ENCODE data around the gene CYP2A13.
"Not testable (repeated sequence)": the region's sequence is repeated elsewhere in the genome, so short reads cannot be mapped to it uniquely, and the experiment has no call there.

CYP2A13 gene

DNA sequence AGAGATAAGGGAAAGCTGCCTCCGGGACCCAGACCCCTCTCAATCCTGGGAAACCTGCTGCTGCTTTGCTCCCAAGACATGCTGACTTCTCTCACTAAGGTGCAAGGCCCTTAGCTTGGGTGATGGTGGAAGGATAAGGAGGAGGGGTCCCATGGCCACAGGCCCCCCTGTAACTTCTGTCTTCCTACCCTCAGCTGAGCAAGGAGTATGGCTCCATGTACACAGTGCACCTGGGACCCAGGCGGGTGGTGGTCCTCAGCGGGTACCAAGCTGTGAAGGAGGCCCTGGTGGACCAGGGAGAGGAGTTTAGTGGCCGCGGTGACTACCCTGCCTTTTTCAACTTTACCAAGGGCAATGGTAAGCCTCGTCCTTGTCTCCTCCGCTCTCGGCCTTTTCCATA, 28.0 kb downstream of the CYP2A13 start:
- no peak overlapping the region for H3K4me3 ChIP-seq (ENCODE audit: control insufficient read depth, low read depth, low read length)
- TF ChIP-seq, protein P1, sequence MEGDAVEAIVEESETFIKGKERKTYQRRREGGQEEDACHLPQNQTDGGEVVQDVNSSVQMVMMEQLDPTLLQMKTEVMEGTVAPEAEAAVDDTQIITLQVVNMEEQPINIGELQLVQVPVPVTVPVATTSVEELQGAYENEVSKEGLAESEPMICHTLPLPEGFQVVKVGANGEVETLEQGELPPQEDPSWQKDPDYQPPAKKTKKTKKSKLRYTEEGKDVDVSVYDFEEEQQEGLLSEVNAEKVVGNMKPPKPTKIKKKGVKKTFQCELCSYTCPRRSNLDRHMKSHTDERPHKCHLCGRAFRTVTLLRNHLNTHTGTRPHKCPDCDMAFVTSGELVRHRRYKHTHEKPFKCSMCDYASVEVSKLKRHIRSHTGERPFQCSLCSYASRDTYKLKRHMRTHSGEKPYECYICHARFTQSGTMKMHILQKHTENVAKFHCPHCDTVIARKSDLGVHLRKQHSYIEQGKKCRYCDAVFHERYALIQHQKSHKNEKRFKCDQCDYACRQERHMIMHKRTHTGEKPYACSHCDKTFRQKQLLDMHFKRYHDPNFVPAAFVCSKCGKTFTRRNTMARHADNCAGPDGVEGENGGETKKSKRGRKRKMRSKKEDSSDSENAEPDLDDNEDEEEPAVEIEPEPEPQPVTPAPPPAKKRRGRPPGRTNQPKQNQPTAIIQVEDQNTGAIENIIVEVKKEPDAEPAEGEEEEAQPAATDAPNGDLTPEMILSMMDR (IDR thresholded peaks at IDR 0.05; ENCODE audit: control insufficient read depth, insufficient read depth, low read depth, low read length, missing control alignments) = no peak
- DNase-seq (ENCODE audit: low read depth) = no peak

DNA sequence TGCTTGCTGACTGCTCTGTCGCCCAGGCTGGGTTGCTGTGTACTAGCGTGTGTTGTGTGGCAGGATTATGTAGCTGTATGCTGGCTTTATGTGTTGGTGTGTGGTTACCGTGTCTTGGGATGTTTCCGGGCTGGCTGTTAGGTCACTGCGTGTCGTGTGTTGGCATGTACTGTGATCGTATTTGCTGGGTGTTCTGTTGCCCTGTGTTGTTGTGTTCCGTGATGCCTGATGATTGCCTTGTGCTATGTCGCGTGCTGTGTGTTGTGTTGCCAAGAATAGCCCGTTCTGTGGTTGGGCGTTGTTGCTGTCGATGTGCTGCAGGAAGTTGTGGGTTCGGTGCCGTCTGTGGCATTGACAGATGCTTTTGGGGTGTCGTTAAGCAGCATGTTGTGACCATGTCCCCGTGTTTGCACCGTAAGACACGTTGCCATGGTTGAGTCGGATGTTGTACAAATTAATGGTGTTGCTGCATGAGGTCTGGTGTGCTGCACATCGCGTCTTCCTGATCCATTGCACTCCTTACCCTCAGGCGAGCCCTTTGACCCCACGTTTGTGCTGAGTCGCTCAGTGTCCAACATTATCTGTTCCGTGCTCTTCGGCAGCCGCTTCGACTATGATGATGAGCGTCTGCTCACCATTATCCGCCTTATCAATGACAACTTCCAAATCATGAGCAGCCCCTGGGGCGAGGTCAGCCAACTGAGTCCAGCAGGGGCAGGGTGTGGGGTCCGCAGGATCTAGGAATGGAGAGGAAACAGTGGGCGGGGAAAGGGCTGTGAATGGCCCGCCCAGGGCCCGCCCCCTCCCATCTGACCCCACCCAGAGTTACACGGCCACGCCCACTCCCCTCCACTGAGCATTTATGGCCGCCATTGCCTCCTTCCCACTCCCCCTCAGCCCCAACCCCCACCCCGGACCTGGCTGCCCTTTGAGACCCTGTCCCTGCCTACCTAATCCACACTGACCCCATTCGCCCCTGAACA, 33.0 kb downstream of the CYP2A13 start:
- DNase-seq (ENCODE audit: low read depth) = not testable (repeated sequence)

DNA sequence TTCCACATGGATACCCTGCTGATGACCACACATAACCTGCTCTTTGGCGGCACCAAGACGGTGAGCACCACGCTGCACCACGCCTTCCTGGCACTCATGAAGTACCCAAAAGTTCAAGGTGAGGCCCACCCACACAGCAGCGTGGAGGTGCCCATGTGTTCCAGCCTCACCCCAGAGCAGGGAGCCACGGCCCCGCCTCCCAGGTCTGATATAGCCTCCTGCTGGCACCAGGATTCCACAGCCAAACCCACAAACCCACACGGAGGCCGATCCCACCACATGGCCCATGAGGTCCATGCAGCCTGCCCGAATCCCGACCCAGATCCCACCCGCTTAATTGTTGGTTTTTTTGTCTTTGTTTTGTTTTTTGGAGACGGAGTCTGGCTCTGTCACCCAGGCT, 34.6 kb downstream of the CYP2A13 start:
- DNase-seq (ENCODE audit: low read depth) = not testable (repeated sequence)

More for the DNA sequence above, 33.0 kb downstream of the CYP2A13 start:
- not testable (repeated sequence) for H3K4me3 ChIP-seq (ENCODE audit: control insufficient read depth, low read depth, low read length)

DNA sequence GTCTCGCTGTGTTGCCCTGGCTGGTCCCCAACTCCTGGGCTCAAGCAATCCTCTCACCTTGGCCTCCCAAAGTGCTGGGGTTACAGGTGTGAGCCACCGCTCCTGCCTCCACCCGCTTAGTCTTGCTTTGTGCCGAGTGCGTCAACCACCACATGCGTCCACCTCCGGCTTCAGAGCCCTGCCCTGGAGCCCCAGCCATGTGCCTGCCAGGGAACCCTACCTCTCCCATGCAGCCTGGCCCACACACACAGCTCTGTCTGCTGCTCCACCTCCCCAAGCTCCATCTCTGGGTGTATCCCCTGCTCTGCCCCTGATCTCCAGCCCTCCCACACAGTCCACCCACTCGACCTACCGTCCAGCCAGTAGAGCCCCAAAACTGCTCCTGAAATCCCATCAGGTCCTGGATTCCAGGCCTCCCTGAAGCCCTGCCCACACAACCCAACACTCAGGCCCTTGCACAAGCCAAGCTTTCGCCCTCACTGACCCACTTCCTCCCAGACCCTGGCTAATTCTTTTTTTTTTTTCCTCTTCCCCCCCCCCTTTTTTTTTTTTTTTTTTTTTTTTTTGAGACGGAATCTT, 35.6 kb downstream of the CYP2A13 start:
- TF ChIP-seq, protein P1 (IDR thresholded peaks at IDR 0.05; ENCODE audit: control insufficient read depth, insufficient read depth, low read depth, low read length, missing control alignments) = no peak
- no peak overlapping the region for H3K4me3 ChIP-seq (ENCODE audit: control insufficient read depth, low read depth, low read length)
- DNase-seq (ENCODE audit: low read depth) = no peak

More for the DNA sequence above, 34.6 kb downstream of the CYP2A13 start:
- H3K4me3 ChIP-seq (ENCODE audit: control insufficient read depth, low read depth, low read length) = not testable (repeated sequence)

DNA sequence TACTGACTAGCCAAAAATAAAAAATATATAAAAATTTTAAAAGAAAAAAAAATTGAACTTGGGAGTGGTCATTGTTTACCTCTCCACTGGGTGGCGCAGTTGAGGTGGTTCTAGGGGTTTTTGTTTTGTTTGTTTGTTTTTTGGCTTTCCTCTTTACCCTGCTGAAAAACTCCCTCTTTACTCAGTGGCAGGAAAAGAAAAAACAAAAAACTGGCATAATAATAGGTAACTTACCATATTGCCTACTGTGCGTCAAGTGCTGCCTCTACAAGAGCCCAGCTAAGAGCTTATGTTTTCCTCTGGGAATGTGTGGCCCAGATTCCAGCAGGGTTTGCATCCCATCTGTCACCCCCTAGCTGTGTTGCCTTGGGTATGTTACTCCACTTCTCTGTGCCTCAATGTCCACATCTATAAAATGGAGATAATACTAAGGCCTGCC, 38.5 kb downstream of the CYP2A13 start:
- not testable (repeated sequence) for DNase-seq (ENCODE audit: low read depth); H3K4me3 ChIP-seq (ENCODE audit: control insufficient read depth, low read depth, low read length)
- TF ChIP-seq, protein P1 (IDR thresholded peaks at IDR 0.05; ENCODE audit: control insufficient read depth, insufficient read depth, low read depth, low read length, missing control alignments) = peak; percentile 61

DNA sequence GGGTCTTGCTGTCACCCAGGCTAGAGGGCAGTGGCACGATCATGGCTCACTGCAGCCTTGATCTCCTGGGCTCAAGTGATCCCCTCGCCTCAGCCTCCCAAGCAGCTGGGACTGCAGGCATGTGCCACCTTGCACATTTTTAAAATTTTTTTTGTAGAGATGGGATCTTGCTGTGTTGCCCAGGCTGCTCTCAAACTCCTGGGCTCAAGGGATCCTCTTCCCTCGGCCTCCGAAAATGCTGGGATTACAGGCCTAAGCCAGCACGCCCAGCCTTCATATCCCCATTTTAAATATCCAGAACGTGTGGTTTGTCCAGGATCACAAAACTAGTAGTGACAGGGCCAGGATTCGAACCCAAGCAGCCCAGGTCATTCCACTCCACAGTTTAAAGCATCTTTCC, 39.1 kb downstream of the CYP2A13 start:
- DNase-seq (ENCODE audit: low read depth); H3K4me3 ChIP-seq (ENCODE audit: control insufficient read depth, low read depth, low read length): not testable (repeated sequence)

DNA sequence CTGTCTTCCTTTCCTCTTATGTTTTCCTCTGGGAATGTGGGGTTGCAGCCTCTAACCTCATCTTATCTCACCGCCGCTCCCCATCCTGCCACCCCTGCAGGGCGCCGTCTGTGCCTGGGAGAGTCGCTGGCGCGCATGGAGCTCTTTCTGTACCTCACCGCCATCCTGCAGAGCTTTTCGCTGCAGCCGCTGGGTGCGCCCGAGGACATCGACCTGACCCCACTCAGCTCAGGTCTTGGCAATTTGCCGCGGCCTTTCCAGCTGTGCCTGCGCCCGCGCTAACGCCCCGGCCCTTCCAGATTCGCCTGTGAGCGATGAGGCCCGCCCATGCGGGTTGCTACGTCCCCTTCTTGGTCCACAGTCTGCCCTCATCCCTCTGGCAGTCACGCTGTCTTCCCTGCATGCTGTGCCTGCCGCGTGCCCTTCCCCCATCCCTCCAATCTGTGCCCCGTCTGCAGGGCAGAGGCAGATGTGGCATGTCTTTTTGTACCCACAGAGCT, 39.6 kb downstream of the CYP2A13 start:
- H3K4me3 ChIP-seq (ENCODE audit: control insufficient read depth, low read depth, low read length); DNase-seq (ENCODE audit: low read depth): not testable (repeated sequence)

DNA sequence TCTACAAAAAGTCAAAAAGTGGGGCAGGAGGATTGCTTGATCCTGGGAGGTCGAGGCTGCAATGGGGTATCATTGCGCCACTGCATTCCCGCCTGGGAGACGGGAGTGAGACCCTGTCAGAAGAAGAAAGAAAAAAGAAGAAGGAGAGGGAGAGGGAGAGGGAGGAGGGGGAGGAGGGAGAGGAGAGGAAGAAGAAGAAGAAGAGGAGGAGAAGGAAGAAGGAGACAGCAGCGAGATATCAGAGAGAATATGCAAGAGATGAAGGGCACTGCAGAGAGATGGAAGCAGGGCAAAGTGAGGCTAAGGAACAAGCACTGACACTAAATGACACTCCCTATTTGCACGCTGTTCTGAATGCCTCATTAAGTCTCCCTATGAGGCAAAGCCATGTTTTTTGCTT, 40.4 kb downstream of the CYP2A13 start:
- DNase-seq (ENCODE audit: low read depth) = no peak
- TF ChIP-seq, protein P1 (IDR thresholded peaks at IDR 0.05; ENCODE audit: control insufficient read depth, insufficient read depth, low read depth, low read length, missing control alignments) = no peak
- no peak overlapping the region for H3K4me3 ChIP-seq (ENCODE audit: control insufficient read depth, low read depth, low read length)

All from AG09309 (cell line).